Measurements from ENCODE around the gene TSEN34. TPM values are rescaled to one million over a fixed set of nuclear protein-coding genes. Genes with fewer than 3 reads are reported as not detected.
"Not testable (repeated sequence)": the region's sequence is repeated elsewhere in the genome, so short reads cannot be mapped to it uniquely, and the experiment has no call there.

The TSEN34 gene
- total RNA-seq, 1 donor from 2014 or later, result 62.6 TPM

GRCh38 chr19:54186934-54187381 lies 4.2 kb upstream of the TSEN34 start:
- DNase-seq (ENCODE audit: low spot score), result peak; percentile 71

GRCh38 chr19:54188215-54188871 lies 2.8 kb upstream of the TSEN34 start:
- peak; percentile 51 for DNase-seq (ENCODE audit: low spot score)

- DNase-seq (ENCODE audit: low spot score), result no peak
Observed at GRCh38 chr19:54189145-54189734, 1.9 kb upstream of the TSEN34 start, which contains the start of gene MBOAT7. Gene MBOAT7 (minus strand): TSS chr19:54189580. CDS start chr19:54188508, 1,072 bp downstream.

- peak; percentile 100 for DNase-seq (ENCODE audit: low spot score)
Observed at GRCh38 chr19:54189735-54190502, 1.2 kb upstream of the TSEN34 start.

GRCh38 chr19:54190503-54191010 lies 551 bp upstream of the TSEN34 start:
- peak; percentile 99 for DNase-seq (ENCODE audit: low spot score)

- DNase-seq (ENCODE audit: low spot score), result no peak
Observed at GRCh38 chr19:54191811-54192453, 824 bp downstream of the TSEN34 start.

- DNase-seq (ENCODE audit: low spot score), result no peak
Observed at GRCh38 chr19:54193011-54193410, 1.9 kb downstream of the TSEN34 start.

- DNase-seq (ENCODE audit: low spot score), result not testable (repeated sequence)
Observed at GRCh38 chr19:54194463-54194862, 3.4 kb downstream of the TSEN34 start.

- DNase-seq (ENCODE audit: low spot score), result no peak
Observed at GRCh38 chr19:54196536-54196935, 5.4 kb downstream of the TSEN34 start.

GRCh38 chr19:54197121-54197520 lies 6.0 kb downstream of the TSEN34 start:
- no peak for DNase-seq (ENCODE audit: low spot score)

GRCh38 chr19:54199401-54199800 lies 8.3 kb downstream of the TSEN34 start:
- DNase-seq (ENCODE audit: low spot score), result no peak

- DNase-seq (ENCODE audit: low spot score), result no peak
Observed at GRCh38 chr19:54201172-54201701, 10.1 kb downstream of the TSEN34 start.

GRCh38 chr19:54201980-54202379 lies 10.9 kb downstream of the TSEN34 start:
- no peak for DNase-seq (ENCODE audit: low spot score)

GRCh38 chr19:54203151-54203611 lies 12.1 kb downstream of the TSEN34 start:
- DNase-seq (ENCODE audit: low spot score), result peak; percentile 53

GRCh38 chr19:54204767-54205468 lies 13.8 kb downstream of the TSEN34 start:
- DNase-seq (ENCODE audit: low spot score), result no peak

- DNase-seq (ENCODE audit: low spot score), result no peak
Observed at GRCh38 chr19:54206030-54206830, 15.1 kb downstream of the TSEN34 start.

- no peak for DNase-seq (ENCODE audit: low spot score)
Observed at GRCh38 chr19:54206831-54207177, 15.7 kb downstream of the TSEN34 start.

- DNase-seq (ENCODE audit: low spot score), result not testable (repeated sequence)
Observed at GRCh38 chr19:54207193-54207592, 16.1 kb downstream of the TSEN34 start.

- DNase-seq (ENCODE audit: low spot score), result no peak
Observed at GRCh38 chr19:54207676-54207982, 16.5 kb downstream of the TSEN34 start.
